NCI-H510A (cell line): ENCODE data around the gene TPM4.

Experiments used
- DNase-seq: peaks from one replicate; lab custom pipeline; 2025; lab: John Stamatoyannopoulos, UW

The TPM4 gene

DNA sequence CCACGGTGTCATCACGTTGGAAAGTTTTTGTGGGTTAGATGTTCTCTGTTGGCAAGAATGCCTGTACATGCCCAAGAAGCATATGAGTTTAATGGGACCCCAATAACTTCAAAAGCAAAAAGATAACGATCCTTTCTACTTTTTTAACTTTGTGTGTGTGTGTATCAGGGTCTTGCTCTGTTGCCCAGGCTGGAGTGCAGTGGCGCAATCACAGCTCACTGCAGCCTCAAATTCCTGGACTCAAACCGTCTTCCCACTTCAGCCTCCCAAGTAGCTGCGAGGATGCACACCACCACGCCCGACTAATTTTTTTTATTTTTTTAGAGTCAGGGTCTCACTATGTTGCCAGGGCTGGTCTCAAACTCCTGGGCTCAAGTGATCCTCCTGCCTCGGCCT lies 34.3 kb upstream of the TPM4 start:
- DNase-seq = no peak

DNA sequence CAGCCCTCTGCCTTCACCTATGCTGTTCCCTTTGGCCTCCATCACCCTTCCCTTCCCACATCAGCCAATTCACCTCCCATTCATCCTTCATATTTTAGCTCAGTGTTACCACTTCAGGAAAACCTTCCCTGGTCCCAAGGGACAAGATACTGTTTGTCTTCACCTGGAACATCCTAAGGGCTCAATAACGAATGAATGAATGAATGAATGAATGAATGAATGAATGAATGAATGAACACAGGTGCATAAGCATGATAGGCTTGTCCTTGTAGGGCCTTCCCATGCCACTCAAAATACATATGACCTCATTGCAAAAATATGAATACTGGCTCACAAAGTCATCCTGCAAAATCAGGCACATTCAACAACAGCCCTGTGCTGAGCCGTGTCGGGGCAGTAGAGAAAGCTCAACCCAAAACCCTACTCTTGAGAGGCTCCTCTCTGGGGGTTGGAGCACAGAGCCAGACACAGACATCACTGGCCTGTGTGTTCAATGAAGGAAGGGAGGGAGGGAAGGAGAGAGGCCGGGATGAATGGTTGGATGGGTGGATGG lies 33.7 kb upstream of the TPM4 start:
- no peak for DNase-seq

GRCh38 chr19:16043156-16043757 lies 33.0 kb upstream of the TPM4 start:
- DNase-seq = no peak

GRCh38 chr19:16044746-16045145 lies 31.5 kb upstream of the TPM4 start:
- no peak for DNase-seq

- no peak for DNase-seq
These were observed 31.1 kb upstream of the TPM4 start for GRCh38 chr19:16045171-16045570.

GRCh38 chr19:16045893-16046292 lies 30.4 kb upstream of the TPM4 start:
- DNase-seq = no peak

DNA sequence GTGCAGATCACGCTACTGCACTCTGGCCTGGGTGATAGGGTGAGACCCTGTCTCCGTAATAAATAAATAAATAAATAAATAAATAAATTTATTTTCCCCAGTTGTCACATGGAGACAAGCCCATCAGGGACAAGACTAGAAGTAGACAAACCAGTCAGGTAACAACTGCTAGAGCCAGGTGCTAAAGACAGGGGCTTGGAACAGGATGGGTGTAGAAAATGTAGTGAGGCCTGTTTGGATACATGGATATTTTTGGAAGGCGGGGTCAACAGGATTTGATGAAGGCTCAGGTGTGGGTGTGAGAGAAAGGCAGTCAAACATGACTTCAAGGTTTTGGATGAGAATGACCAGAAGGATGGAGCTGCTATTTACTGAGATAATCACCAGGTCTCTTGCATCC lies 27.7 kb upstream of the TPM4 start:
- DNase-seq = no peak

- no peak for DNase-seq
These were observed 24.9 kb upstream of the TPM4 start for GRCh38 chr19:16051254-16052025.

DNA sequence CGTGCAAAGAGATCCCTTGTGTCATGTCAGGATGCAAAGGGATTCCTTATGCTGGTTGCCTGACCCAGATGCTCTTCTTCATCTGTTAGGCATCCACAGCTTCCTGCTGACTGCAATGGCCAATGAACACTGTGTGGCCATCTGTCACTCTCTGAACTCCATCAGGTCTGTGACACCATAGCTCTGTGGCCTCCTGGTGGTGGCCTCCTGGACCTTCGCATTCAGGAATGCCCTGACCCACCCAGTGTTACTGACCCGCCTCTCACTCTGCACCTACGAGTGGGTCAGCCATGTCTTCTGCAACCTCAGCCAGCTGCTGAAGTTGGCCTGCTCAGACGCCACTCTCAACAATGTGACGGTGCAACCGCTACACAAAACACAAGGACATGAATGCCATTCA lies 23.9 kb upstream of the TPM4 start:
- no peak for DNase-seq

DNA sequence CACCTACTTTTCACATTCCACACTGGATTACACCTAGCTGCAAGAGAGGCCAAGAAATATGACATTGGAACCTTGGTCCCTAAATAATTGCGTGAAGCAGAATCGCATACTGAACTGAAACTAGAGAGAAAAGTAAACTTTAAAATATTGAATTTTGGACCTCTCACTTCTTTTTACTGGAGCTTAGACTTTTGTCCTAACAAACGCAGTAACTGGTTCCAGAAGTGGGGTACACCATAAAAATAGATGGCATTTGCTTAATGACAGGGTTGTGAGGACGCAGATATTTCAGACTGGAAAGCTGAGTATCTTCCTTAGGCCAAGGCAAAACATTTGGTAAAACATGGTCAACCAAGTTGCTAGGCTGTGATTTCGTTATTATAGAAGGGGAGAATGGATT lies 19.2 kb upstream of the TPM4 start:
- no peak for DNase-seq

GRCh38 chr19:16060294-16060693 lies 16.0 kb upstream of the TPM4 start:
- DNase-seq = no peak

- no peak for DNase-seq
These were observed 14.4 kb upstream of the TPM4 start for GRCh38 chr19:16061943-16062342.

DNA sequence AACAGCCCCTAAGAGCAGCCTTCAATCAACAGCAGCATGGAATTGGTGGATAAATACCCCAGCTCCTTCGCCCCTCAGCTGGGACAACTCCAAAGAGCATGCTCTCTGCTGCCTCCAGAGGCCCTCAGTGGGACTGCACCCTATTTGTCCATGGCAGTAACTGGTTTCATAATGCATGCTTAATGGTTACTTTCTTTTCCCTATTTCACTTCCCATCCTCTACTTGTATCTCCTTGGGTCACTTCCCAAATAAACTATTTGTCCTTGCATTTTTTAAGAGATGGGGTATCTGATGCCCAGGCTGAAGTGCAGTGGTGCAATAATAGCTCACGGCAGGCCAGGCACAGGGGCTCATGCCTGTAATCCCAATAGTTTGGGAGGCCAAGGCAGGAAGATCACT lies 13.5 kb upstream of the TPM4 start:
- no peak for DNase-seq

DNA sequence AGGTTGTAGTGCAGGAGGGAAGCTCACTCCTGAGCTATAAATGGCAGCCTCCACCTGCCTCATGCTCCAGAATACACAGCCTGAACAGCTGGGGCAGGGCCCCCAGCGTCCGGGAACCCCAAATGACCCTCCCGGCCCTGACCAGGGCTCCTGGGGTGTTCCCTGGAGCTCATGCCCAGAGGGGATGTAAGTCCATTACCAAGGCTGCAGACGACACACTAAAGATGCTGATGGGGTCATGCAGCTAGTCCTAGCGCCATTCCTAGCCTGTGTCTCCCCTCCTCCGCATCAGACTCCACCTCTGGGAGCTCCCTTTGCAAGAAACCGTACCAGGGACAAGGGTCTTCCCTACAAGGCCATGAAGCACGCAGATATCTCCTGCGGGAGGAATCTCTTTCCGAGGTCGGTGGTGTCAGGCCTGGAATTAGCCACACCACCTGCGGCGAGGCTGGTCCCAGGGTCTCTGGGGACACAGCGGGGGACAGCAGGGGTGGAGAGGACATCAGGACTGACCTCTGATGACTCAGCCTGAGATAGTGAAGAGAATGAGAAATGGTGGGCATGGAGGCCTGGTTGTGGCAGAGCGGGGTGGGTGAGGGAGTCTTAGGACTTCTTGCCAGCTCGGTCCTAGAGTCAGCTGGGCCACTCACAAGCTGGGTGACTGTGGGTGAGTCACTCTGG lies 11.9 kb upstream of the TPM4 start:
- DNase-seq = no peak

GRCh38 chr19:16066611-16067104 lies 9.6 kb upstream of the TPM4 start:
- DNase-seq = no peak

- DNase-seq = no peak
These were observed 8.9 kb upstream of the TPM4 start for GRCh38 chr19:16067205-16067938.

- no peak for DNase-seq
These were observed 7.5 kb upstream of the TPM4 start for GRCh38 chr19:16068696-16069259.

DNA sequence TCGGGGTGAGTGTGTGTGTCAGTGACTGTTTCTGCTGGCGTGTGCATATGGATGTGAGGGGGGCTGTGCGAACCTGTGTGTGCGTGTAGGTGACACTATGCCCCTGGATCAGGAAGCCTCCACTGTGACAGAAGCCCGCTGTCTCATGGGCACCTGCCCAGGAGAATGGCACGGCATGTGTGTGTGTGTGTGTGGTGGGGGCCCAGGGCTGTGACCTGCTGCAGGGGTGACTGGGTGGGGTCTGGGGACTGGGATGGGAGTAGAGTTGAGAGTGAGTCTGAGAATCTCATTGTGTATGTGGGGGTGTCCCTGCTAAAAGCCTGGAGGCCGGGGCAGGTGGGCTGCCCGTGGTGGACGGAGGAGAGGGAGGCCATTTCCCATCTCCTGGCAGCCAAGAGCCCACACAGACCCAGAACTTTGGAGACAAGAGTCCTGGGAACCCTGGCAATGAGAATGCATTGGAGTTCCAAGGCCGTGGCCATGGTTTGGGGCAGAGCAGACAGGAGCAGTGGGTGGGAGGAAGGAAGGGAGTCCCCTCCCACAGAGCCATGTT lies 6.4 kb upstream of the TPM4 start:
- no peak for DNase-seq

- no peak for DNase-seq
These were observed 5.8 kb upstream of the TPM4 start for GRCh38 chr19:16070366-16070990.

DNA sequence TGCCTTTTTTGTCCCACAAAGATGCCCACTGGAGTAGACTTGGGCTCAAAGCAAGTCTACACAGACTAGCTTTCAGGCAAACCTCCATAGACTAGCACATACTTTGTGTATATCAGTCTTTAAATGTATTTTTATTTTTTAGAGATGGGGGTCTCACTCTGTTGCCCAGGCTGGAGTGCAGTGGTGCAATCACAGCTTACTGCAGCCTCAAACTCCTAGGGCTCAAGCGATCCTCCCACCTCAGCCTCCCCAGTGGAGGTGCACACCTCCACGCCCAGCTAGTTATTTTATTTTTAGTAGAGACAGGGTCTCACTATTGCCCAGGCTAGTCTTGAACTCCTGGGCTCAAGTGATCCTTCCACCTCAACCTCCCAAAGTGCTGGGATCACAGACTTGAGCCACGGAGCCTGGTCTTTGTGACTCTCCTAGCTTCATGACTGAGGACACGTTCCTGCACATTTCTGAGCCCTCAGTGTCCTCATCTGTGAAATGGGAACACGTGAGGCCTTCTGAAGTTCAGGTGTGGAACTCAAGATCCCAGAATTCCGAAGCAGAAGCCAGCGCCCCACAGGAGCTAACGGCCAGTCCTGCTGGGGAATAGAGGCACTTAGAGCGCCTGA lies 5.1 kb upstream of the TPM4 start:
- DNase-seq = no peak

DNA sequence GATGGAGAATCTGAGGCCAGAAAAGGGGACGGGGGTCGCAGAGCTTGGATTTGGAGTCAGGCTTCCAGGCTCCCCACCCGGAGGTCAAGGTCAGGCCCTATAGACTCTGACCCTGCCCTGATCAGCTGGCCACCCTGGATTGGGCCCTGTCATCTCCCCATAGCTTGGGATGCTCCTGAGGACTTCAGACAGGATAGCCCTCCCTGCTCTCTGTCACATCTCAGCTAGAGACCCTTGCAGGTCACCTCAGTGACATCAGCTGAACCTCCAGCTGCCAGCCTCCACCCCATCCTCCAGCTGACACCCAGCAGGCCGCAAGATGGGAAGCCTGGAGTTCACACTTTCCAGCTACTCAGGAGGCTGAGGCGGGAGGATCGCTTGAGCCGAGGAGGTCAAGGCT lies 2.8 kb upstream of the TPM4 start:
- DNase-seq = no peak
